ENCODE measurements around the gene COL6A5.

- TF ChIP-seq CTCF (IDR thresholded peaks at IDR 0.05; ENCODE audit: low read depth, low read length, missing input control), result no peak
- no peak for TF ChIP-seq REST (IDR thresholded peaks at IDR 0.05)
Observed at GRCh38 chr3:130354430-130354829, 9.0 kb downstream of the COL6A5 start.
